CD14-positive monocyte (primary cell): ENCODE results near the gene ESPN. TPM values are rescaled to one million over a fixed set of nuclear protein-coding genes. Genes with fewer than 3 reads are reported as not detected.

ENCODE experiments used
- DNase-seq, 3 donors: peaks; one replicate each; pipeline ENCODE4 v3.0.0-alpha.2; 2011 to 2022
- H2AFZ ChIP-seq: 2 replicates; pipeline ENCODE4 v1.6.0; 2012; ENCODE audit warnings: mild to moderate bottlenecking, low read depth, low read length, inconsistent platforms; ENCODE audit not compliant: insufficient read depth, poor library complexity, severe bottlenecking
- H3K27ac ChIP-seq, 2 donors: 1 replicate in 1 of 2; 2 replicates in 1 of 2; pipeline ENCODE4 v1.5.1; 2012 to 2013; ENCODE audit warnings: low read length in 2 of 2, control low read depth in 1 of 2, inconsistent platforms in 1 of 2, low read depth in 1 of 2, mild to moderate bottlenecking in 1 of 2
- H3K27me3 ChIP-seq, 2 donors: one replicate each; pipeline versions ENCODE4 v1.6.0 to v1.6.1; 2011 to 2013; ENCODE audit warnings: low read length in 2 of 2; ENCODE audit not compliant: control insufficient read depth in 2 of 2, insufficient read depth in 2 of 2
- H3K36me3 ChIP-seq, 2 donors: replicated peaks in 1 of 2; 1 replicate in 1 of 2; 2 replicates in 1 of 2; pipeline versions ENCODE4 v1.5.1 to v1.6.1; 2012 to 2013; ENCODE audit warnings: low read length in 2 of 2, control low read depth in 1 of 2, inconsistent platforms in 1 of 2, mild to moderate bottlenecking in 1 of 2; ENCODE audit not compliant: insufficient read depth in 2 of 2, control insufficient read depth in 1 of 2
- H3K4me1 ChIP-seq, 2 donors: 1 replicate in 1 of 2; 2 replicates in 1 of 2; pipeline versions ENCODE4 v1.5.1 to v1.6.1; 2012 to 2013; ENCODE audit warnings: low read length in 2 of 2, control low read depth in 1 of 2, inconsistent platforms in 1 of 2, mild to moderate bottlenecking in 1 of 2, moderate library complexity in 1 of 2; ENCODE audit not compliant: insufficient read depth in 2 of 2, control insufficient read depth in 1 of 2
- H3K4me2 ChIP-seq: replicated peaks from 2 replicates; pipeline ENCODE3; 2012; ENCODE audit warnings: low read length, moderate library complexity, mild to moderate bottlenecking; ENCODE audit not compliant: poor library complexity, severe bottlenecking; ENCODE audit errors: extremely low read depth
- H3K4me3 ChIP-seq, 3 experiments: fragments of 200-600 bp in 1 of 3; sonication (generic) in 1 of 3; replicated peaks in 1 of 3; 1 replicate in 2 of 3; 2 replicates in 1 of 3; pipeline ENCODE4 v1.5.1; 2011 to 2013; ENCODE audit warnings: low read length in 3 of 3, mild to moderate bottlenecking in 3 of 3, control low read depth in 2 of 3, low read depth in 2 of 3, inconsistent platforms in 1 of 3, moderate library complexity in 1 of 3
- H3K79me2 ChIP-seq: 2 replicates; pipeline ENCODE4 v1.6.0; 2012; ENCODE audit warnings: mild to moderate bottlenecking, control low read depth, inconsistent platforms, low read length, moderate library complexity; ENCODE audit not compliant: insufficient read depth
- H3K9ac ChIP-seq: 2 replicates; pipeline ENCODE4 v1.6.0; 2017; ENCODE audit warnings: low read length, mild to moderate bottlenecking; ENCODE audit not compliant: insufficient read depth, poor library complexity, severe bottlenecking
- H3K9me3 ChIP-seq, 2 donors: replicated peaks in 1 of 2; 1 replicate in 1 of 2; 2 replicates in 1 of 2; pipeline versions ENCODE4 v1.5.1 to v1.6.1; 2012 to 2013; ENCODE audit warnings: low read length in 2 of 2, control low read depth in 1 of 2; ENCODE audit not compliant: control insufficient read depth in 1 of 2, insufficient read depth in 1 of 2
- H4K20me1 ChIP-seq: 2 replicates; pipeline ENCODE4 v1.6.0; 2012; ENCODE audit warnings: mild to moderate bottlenecking, low read length, control low read depth, moderate library complexity; ENCODE audit not compliant: insufficient read depth
- H3K27ac Mint-ChIP-seq, 7 donors: one replicate each; pipeline ENCODE4 v1.8.0; 2020; ENCODE audit warnings: mild to moderate bottlenecking in 7 of 7, mixed read lengths in 7 of 7, moderate library complexity in 6 of 7, inconsistent platforms in 2 of 7
- H3K27me3 Mint-ChIP-seq, 3 donors: one replicate each; pipeline ENCODE4 v1.8.0; 2021 to 2022; ENCODE audit warnings: low read depth in 3 of 3, mild to moderate bottlenecking in 3 of 3, mixed read lengths in 3 of 3, moderate library complexity in 3 of 3, inconsistent platforms in 1 of 3
- H3K36me3 Mint-ChIP-seq, 2 donors: one replicate each; pipeline ENCODE4 v1.8.0; 2020; ENCODE audit warnings: mixed read lengths in 2 of 2, inconsistent platforms in 1 of 2, mild to moderate bottlenecking in 1 of 2
- H3K4me1 Mint-ChIP-seq: one replicate; pipeline ENCODE4 v1.8.0; 2020; ENCODE audit warnings: mild to moderate bottlenecking, mixed read lengths
- H3K4me3 Mint-ChIP-seq, 2 donors: one replicate each; pipeline ENCODE4 v1.8.0; 2020; ENCODE audit warnings: mild to moderate bottlenecking in 2 of 2, mixed read lengths in 2 of 2, moderate library complexity in 1 of 2
- H3K9me3 Mint-ChIP-seq, 7 donors: one replicate each; pipeline ENCODE4 v1.8.0; 2020 to 2022; ENCODE audit warnings: mixed read lengths in 7 of 7, mild to moderate bottlenecking in 6 of 7, moderate library complexity in 6 of 7, inconsistent platforms in 2 of 7
- CTCF ChIP-seq: fragments of 200-600 bp; IDR thresholded peaks from one replicate; pipeline ENCODE4 v1.8.0; 2022; ENCODE audit warnings: antibody characterized with exemption, mild to moderate bottlenecking
- WGBS: methylation state at CpG from one replicate; pipeline ENCODE4 v1.1.5; 2013; ENCODE audit warnings: missing lambda C conversion rate; ENCODE audit not compliant: insufficient coverage; 5-methylcytosine and 5-hydroxymethylcytosine counted together
- intact Hi-C, 2 donors: fragments of 100-400 bp; cut with micrococcal nuclease; formaldehyde crosslinking; loops; one replicate each; pipeline versions ENCODE4 v1.15.0 to v1.15.1; 2023
- polyA plus RNA-seq, 3 donors: library from polyadenylated mRNA; depleted of rRNA in 1 of 3; unstranded in 2 of 3; stranded (reverse) in 1 of 3; fragments of 300-500 nt in 2 of 3; fragments of >200 nt in 1 of 3; fragmentation: Illumina TruSeq in 2 of 3; gene quantifications; 1 replicate in 2 of 3; 2 replicates in 1 of 3; pipeline ENCODE4 v1.2.3, GENCODE V29; 2012 to 2021

The ESPN gene
- polyA plus RNA-seq, 3 donors, result not detected

DNA sequence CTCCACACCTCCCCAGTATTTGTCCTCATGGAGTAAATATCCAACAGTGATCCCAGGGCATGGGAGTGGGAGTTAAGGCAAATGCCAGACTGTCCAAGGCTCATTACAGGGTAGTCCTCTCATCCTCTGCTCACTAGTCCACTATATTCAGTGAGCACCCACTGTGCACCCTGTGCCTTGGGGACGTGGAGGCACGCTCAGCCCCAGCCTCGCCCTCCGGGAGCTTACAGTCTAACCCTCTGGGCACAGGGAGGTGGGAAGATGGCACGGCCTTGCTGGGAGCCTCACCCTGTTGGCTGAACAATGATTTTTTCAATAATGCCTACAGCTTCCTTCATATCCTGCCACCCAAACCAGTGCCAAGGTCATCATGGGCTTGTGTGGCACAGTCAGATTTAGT is 7.7 kb upstream of the ESPN start:
- no peaks in the 10 kb centered on the region for H3K36me3 Mint-ChIP-seq
- H3K27ac Mint-ChIP-seq, result no peak overlapping the region
- intact Hi-C loops, result no loop called here
- H3K27me3 ChIP-seq, result peaks cover 26 to 70% of the 10 kb centered on the region in 2 donors
- no peaks in the 10 kb centered on the region for H3K36me3 ChIP-seq
- peaks cover 66 to 94% (median 68%) of the 10 kb centered on the region in 3 donors for H3K27me3 Mint-ChIP-seq
- H4K20me1 ChIP-seq, result no peaks in the 10 kb centered on the region
- DNase-seq, result no peak
- peaks cover 0 to 7% (median 2%) of the 10 kb centered on the region in 7 donors for H3K9me3 Mint-ChIP-seq
- peaks cover 0 to 11% of the 10 kb centered on the region in 2 donors for H3K9me3 ChIP-seq
- no peak overlapping the region for H3K4me2 ChIP-seq
- 93% methylated on average over 5 of the region's 5 CpGs for WGBS
- peaks cover 7% of the 10 kb centered on the region for H3K4me1 Mint-ChIP-seq
- H3K4me3 Mint-ChIP-seq, result peak overlapping the region in 1 of 2 donors; percentile 39
- H2AFZ ChIP-seq, result no peak overlapping the region
- H3K9ac ChIP-seq, result no peak overlapping the region
- no peaks in the 10 kb centered on the region for H3K4me1 ChIP-seq
- no peaks in the 10 kb centered on the region for H3K79me2 ChIP-seq
- TF ChIP-seq CTCF, result no peak
- H3K4me3 ChIP-seq, result no peak overlapping the region
- H3K27ac ChIP-seq, result no peak overlapping the region

DNA sequence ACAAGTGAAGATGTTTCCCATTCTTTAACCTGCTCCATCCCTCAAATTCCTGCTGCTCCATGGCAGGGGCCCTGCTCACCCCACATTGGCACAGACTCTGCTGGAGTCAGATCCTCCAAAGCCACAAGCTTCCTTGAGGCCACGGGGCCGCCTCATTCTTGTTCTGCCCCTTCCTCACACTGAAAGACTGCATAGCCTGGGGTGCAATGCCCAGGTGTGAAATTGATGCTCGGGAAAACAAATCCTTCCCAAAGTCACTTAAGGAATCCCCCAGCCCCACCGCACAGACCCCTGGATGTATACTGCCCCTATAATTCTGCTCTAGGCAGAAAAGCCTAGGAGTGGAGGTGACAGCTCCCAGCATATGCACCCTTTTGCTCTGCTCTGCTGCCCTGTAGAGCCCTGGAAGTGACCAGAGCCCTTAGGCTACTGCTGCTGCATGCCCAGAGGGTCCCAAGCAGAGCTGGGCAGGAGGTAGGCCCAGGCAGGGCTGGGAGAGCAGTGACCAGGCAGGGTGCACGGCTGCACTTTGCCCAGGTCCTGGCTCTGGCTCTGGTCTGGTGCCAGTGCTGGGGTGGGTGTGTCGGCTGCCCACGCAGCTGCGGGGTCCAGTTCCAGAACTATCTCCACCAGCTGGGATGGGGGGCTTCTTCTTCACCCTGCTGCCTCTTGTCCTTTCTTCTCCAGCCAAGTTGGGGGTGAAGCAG is 6.5 kb upstream of the ESPN start:
- Histone ChIP-seq H3K27me3 (peaks cover 30 to 77% of the 10 kb centered on the region in 2 donors), H3K36me3 (no peaks in the 10 kb centered on the region), H3K4me3 (no peak overlapping the region), H3K4me1 (no peaks in the 10 kb centered on the region), H2AFZ (no peak overlapping the region), H3K27ac (no peak overlapping the region), H3K9me3 (peaks cover 0 to 12% of the 10 kb centered on the region in 2 donors), H3K9ac (no peak overlapping the region), H4K20me1 (no peaks in the 10 kb centered on the region), H3K79me2 (no peaks in the 10 kb centered on the region), H3K4me2 (no peak overlapping the region)
- Mint-ChIP-seq H3K4me1 (peaks cover 7% of the 10 kb centered on the region), H3K9me3 (peaks cover 0 to 7% (median 2%) of the 10 kb centered on the region in 7 donors), H3K27me3 (peaks cover 73 to 97% (median 75%) of the 10 kb centered on the region in 3 donors), H3K4me3 (peak overlapping the region in 1 of 2 donors; percentile 57), H3K36me3 (no peaks in the 10 kb centered on the region), H3K27ac (peak overlapping the region in 1 of 7 donors; percentile 29)
- no peak for DNase-seq
- 80% methylated on average over 3 of the region's 8 CpGs for WGBS
- TF ChIP-seq CTCF, result no peak
- intact Hi-C loops, result no loop called here
